ENCODE data around the gene RPS17.

Gene RPS17

GRCh38 chr15:82540055-82540983, at the start of gene RPS17:
Gene RPS17 (minus strand): TSS chr15:82540457. CDS start chr15:82540428, 29 bp downstream.
- TF ChIP-seq CTCF (IDR thresholded peaks at IDR 0.05; ENCODE audit: low read depth, low read length): peak; percentile 97
- DNase-seq (ENCODE audit: extremely low read depth, low read depth): peak; percentile 92

DNA sequence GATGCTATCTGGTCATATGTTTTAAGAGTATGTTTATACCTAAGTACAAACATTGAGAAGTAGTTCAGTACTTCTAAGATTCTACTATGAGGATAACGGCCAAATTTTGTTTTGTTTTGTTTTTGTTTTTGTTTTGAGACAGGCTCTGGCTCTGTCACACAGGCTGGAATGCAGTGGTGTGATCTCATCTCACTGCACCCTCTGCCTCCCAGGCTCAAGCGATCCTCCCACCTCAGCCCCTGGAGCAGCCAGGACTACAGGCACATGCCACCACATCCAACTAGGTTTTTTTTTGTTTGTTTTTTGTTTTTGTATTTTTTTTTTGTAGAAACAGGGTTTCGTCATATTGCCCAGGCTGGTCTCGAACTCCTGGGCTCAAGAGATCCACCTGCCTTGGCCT, 47.5 kb upstream of the RPS17 start:
- no peak for DNase-seq (ENCODE audit: extremely low read depth, low read depth)
- TF ChIP-seq CTCF (IDR thresholded peaks at IDR 0.05; ENCODE audit: low read depth, low read length): no peak

DNA sequence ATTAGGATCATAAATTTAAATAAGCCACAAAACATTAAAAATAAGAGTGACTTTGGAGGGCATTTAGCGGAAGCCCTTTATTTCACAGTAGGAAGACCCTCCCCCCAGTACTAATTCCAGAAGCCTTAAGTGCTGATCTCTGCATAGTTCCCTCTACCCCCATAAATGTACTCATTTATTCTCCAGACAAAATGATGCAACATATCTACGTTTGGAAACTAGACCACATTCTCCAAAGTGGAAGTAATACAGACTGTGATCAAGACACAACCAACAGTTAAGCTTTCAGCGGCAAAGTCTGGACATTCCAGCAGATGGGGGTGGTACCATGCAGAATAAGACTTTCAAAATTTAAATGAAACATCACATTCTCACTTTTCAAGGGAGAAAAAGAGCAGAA, 44.8 kb upstream of the RPS17 start:
- TF ChIP-seq CTCF (IDR thresholded peaks at IDR 0.05; ENCODE audit: low read depth, low read length): peak; percentile 4
- no peak for DNase-seq (ENCODE audit: extremely low read depth, low read depth)

- TF ChIP-seq CTCF (IDR thresholded peaks at IDR 0.05; ENCODE audit: low read depth, low read length): no peak
- DNase-seq (ENCODE audit: extremely low read depth, low read depth): no peak
Observed at GRCh38 chr15:82580713-82581112, 40.5 kb upstream of the RPS17 start.

DNA sequence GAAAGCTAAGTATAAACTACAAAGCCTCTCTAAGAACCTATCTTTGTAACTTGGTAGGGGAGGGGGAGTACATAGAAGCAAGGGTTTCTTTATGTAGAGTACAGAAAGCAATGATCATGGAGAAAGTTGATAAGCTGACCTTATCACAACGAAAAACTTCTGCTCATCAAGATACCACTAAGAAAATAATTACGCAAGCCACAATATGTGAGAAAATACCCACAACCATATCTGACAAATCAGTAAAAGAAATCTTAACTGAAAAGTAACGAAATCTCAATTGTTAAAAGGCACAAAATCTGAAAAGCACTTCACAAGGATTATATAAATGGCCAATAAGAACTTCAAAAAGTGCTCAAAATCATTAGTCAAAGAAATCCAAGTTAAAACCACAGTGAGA, 35.1 kb upstream of the RPS17 start:
- no peak for TF ChIP-seq CTCF (IDR thresholded peaks at IDR 0.05; ENCODE audit: low read depth, low read length)
- no peak for DNase-seq (ENCODE audit: extremely low read depth, low read depth)

GRCh38 chr15:82572986-82573385, 32.7 kb upstream of the RPS17 start:
- DNase-seq (ENCODE audit: extremely low read depth, low read depth): no peak

More at GRCh38 chr15:82572986-82573385, 32.7 kb upstream of the RPS17 start:
- TF ChIP-seq CTCF (IDR thresholded peaks at IDR 0.05; ENCODE audit: low read depth, low read length): no peak

Measured in AG09319 (cell line).